GM21423 (cell line): ENCODE data around the gene CCDC169.

Source experiments
- ATAC-seq: cut with Tn5 transposase; IDR thresholded peaks from one replicate; pipeline ENCODE4 v1.9.1; 2021; ENCODE audit warnings: mild to moderate bottlenecking, moderate library complexity; ENCODE audit not compliant: unreplicated experiment

CCDC169 gene

GRCh38 chr13:36244990-36245389 is 52.6 kb downstream of the CCDC169 start:
- no peak for ATAC-seq

- no peak for ATAC-seq
These were observed 53.5 kb downstream of the CCDC169 start for GRCh38 chr13:36244073-36244472.

GRCh38 chr13:36242761-36243160 is 54.9 kb downstream of the CCDC169 start:
- ATAC-seq, result no peak

- ATAC-seq, result no peak
These were observed 66.4 kb downstream of the CCDC169 start for GRCh38 chr13:36231236-36231635.

GRCh38 chr13:36224730-36225129 is 72.9 kb downstream of the CCDC169 start:
- ATAC-seq, result no peak

GRCh38 chr13:36219883-36220282 is 77.7 kb downstream of the CCDC169 start:
- no peak for ATAC-seq

- ATAC-seq, result no peak
These were observed 80.2 kb downstream of the CCDC169 start for GRCh38 chr13:36217456-36217855.

GRCh38 chr13:36214163-36214921 is 83.3 kb downstream of the CCDC169 start, which contains the start of gene SOHLH2:
Gene SOHLH2, minus strand, starts transcription at chr13:36214556. Its CDS starts 30 bp downstream, at chr13:36214526.
- no peak for ATAC-seq

- no peak for ATAC-seq
These were observed 84.8 kb downstream of the CCDC169 start for GRCh38 chr13:36212789-36213188.

GRCh38 chr13:36211567-36211966 is 86.0 kb downstream of the CCDC169 start:
- ATAC-seq, result no peak

- ATAC-seq, result no peak
These were observed 86.9 kb downstream of the CCDC169 start for GRCh38 chr13:36210738-36211137.

GRCh38 chr13:36207672-36208071 is 89.9 kb downstream of the CCDC169 start:
- no peak for ATAC-seq

GRCh38 chr13:36193151-36193855 is 104.3 kb downstream of the CCDC169 start:
- ATAC-seq, result no peak

- no peak for ATAC-seq
These were observed 105.4 kb downstream of the CCDC169 start for GRCh38 chr13:36192166-36192565.

- no peak for ATAC-seq
These were observed 106.8 kb downstream of the CCDC169 start for GRCh38 chr13:36190771-36191170.

GRCh38 chr13:36188441-36188840 is 109.2 kb downstream of the CCDC169 start:
- no peak for ATAC-seq

GRCh38 chr13:36183901-36184300 is 113.7 kb downstream of the CCDC169 start:
- no peak for ATAC-seq
